CD8-positive, alpha-beta memory T cell (primary cell): ENCODE results near the gene HCN4. TPM values are rescaled to one million over a fixed set of nuclear protein-coding genes. Genes with fewer than 3 reads are reported as not detected.

Experiments
- CTCF ChIA-PET: fragments of 350-600 bp; sonication (Branson Sonifier 250); formaldehyde crosslinking; loops from one replicate; lab custom pipeline; 2021; ENCODE audit warnings: antibody characterized with exemption; lab: Charles Lee
- POLR2A ChIA-PET: fragments of 350-600 bp; sonication (Branson Sonifier 250); formaldehyde crosslinking; loops from one replicate; lab custom pipeline; 2021; ENCODE audit warnings: antibody characterized with exemption; lab: Charles Lee
- DNase-seq, 5 donors: peaks; one replicate each; pipeline versions ENCODE4 v3.0.0 to v3.0.0-alpha.2; 2020 to 2022; ENCODE audit warnings: mixed read lengths in 1 of 5
- H3K27ac ChIP-seq: one replicate; pipeline ENCODE4 v1.7.0; 2013; ENCODE audit warnings: low read depth, mild to moderate bottlenecking, low read length, moderate library complexity
- H3K27me3 ChIP-seq: 2 replicates; pipeline ENCODE4 v1.7.0; 2013; ENCODE audit warnings: low read length, mild to moderate bottlenecking; ENCODE audit not compliant: insufficient read depth, poor library complexity, severe bottlenecking
- H3K36me3 ChIP-seq: 2 replicates; pipeline ENCODE4 v1.7.0; 2013; ENCODE audit warnings: mild to moderate bottlenecking, low read length, moderate library complexity; ENCODE audit not compliant: insufficient read depth
- H3K4me1 ChIP-seq: 2 replicates; pipeline ENCODE4 v1.7.0; 2013; ENCODE audit warnings: mild to moderate bottlenecking, low read length, moderate library complexity; ENCODE audit not compliant: insufficient read depth
- H3K4me3 ChIP-seq: 2 replicates; pipeline ENCODE4 v1.7.0; 2013; ENCODE audit warnings: mild to moderate bottlenecking, low read length
- H3K9me3 ChIP-seq: 2 replicates; pipeline ENCODE4 v1.7.0; 2013; ENCODE audit warnings: mild to moderate bottlenecking, low read length
- H3K27ac Mint-ChIP-seq, 8 donors: one replicate each; pipeline ENCODE4 v1.8.0; 2020 to 2021; ENCODE audit warnings: mixed read lengths in 8 of 8, mild to moderate bottlenecking in 6 of 8, inconsistent platforms in 3 of 8, moderate library complexity in 3 of 8
- H3K27me3 Mint-ChIP-seq, 2 donors: one replicate each; pipeline ENCODE4 v1.8.0; 2020 to 2021; ENCODE audit warnings: mixed read lengths in 2 of 2, mild to moderate bottlenecking in 1 of 2, moderate library complexity in 1 of 2
- H3K36me3 Mint-ChIP-seq, 3 donors: one replicate each; pipeline ENCODE4 v1.8.0; 2020 to 2021; ENCODE audit warnings: mixed read lengths in 3 of 3, inconsistent platforms in 1 of 3, mild to moderate bottlenecking in 1 of 3
- H3K4me1 Mint-ChIP-seq, 3 donors: one replicate each; pipeline ENCODE4 v1.8.0; 2020 to 2021; ENCODE audit warnings: mixed read lengths in 3 of 3, inconsistent platforms in 1 of 3, mild to moderate bottlenecking in 1 of 3
- H3K4me3 Mint-ChIP-seq, 7 donors: one replicate each; pipeline ENCODE4 v1.8.0; 2020 to 2021; ENCODE audit warnings: mixed read lengths in 7 of 7, mild to moderate bottlenecking in 6 of 7, moderate library complexity in 4 of 7, inconsistent platforms in 2 of 7
- H3K9me3 Mint-ChIP-seq, 5 donors: one replicate each; pipeline ENCODE4 v1.8.0; 2020 to 2022; ENCODE audit warnings: mixed read lengths in 5 of 5, mild to moderate bottlenecking in 3 of 5, moderate library complexity in 2 of 5, inconsistent platforms in 1 of 5
- polyA plus RNA-seq: library from polyadenylated mRNA; unstranded; fragments of 300-500 nt; fragmentation: Illumina TruSeq; gene quantifications from one replicate; pipeline ENCODE4 v1.2.3, GENCODE V29; 2021
- total RNA-seq, 2 experiments: library from RNA; stranded (reverse); gene quantifications; one replicate each; pipeline ENCODE4 v1.2.3, GENCODE V29; 2021

HCN4 gene
- total and polyA plus RNA-seq, 3 experiments from 2014 or later = 0.02 TPM; not detected in 1

DNA sequence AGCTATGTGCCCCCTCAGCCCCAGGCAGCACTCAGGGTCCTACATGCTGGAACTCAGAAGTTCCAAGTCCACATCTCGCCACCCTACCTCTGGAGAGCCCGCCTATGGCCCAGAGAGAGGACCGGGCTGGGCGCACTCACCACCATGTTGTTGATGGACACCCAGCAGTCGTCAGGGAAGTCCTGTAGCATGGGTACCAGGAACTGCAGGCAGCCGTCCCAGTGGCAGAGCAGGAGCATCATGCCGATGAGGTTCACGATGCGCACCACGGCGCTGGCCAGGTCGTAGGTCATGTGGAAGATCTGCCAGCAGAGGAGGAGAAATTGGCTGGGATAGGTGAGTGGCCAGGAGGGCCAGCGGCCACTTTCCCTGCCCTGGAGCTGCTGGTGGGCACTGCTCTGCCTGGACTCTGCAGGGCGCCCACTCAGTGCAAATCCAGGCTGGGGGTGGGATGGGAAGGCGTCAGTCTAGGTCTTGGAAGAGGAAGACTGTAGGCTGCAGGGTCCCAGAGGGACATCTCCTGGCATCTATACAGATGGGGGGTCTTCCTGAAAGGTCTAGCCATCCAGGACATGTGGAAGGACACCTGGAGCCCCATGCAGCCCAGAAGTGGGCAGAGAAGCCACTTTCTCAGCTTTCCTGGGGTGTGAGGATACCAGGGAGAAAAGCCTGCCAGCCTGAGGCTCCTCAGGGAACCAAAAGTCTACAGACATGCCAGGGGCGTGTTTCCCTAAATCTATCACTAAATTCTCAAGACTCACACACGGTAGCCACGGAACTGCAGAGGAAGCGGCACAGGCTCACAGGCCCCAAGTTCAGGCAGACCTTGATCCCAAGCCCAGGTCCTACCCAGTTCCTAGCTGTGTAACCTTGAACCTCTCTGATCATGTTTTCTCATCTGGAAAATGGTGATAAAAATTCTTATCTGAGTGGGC, 36.5 kb downstream of the HCN4 start:
- Histone ChIP-seq H3K36me3 (no peaks in the 10 kb centered on the region), H3K4me3 (no peak overlapping the region), H3K27ac (no peak overlapping the region), H3K27me3 (no peaks in the 10 kb centered on the region), H3K4me1 (no peaks in the 10 kb centered on the region), H3K9me3 (no peaks in the 10 kb centered on the region)
- peaks cover 8% of the 10 kb centered on the region in 2 donors for H3K27me3 Mint-ChIP-seq
- no peak overlapping the region for H3K4me3 Mint-ChIP-seq
- no peaks in the 10 kb centered on the region for H3K36me3 Mint-ChIP-seq
- H3K9me3 Mint-ChIP-seq = no peaks in the 10 kb centered on the region
- CTCF ChIA-PET = no interaction called here
- no peaks in the 10 kb centered on the region for H3K4me1 Mint-ChIP-seq
- POLR2A ChIA-PET = no interaction called here
- no peak for DNase-seq
- no peak overlapping the region for H3K27ac Mint-ChIP-seq

- no peak overlapping the region for H3K4me3 ChIP-seq
- ChIA-PET CTCF (no interaction called here), POLR2A (no interaction called here)
- H3K9me3 Mint-ChIP-seq = no peaks in the 10 kb centered on the region
- peaks cover 2 to 7% of the 10 kb centered on the region in 2 donors for H3K27me3 Mint-ChIP-seq
- H3K27me3 ChIP-seq = no peaks in the 10 kb centered on the region
- no peak overlapping the region for H3K4me3 Mint-ChIP-seq
- H3K36me3 Mint-ChIP-seq = no peaks in the 10 kb centered on the region
- no peaks in the 10 kb centered on the region for H3K4me1 ChIP-seq
- no peak for DNase-seq
- no peak overlapping the region for H3K27ac ChIP-seq
- H3K4me1 Mint-ChIP-seq = no peaks in the 10 kb centered on the region
- no peaks in the 10 kb centered on the region for H3K9me3 ChIP-seq
- H3K27ac Mint-ChIP-seq = no peak overlapping the region
- no peaks in the 10 kb centered on the region for H3K36me3 ChIP-seq
Observed at GRCh38 chr15:73331501-73331900, 37.3 kb downstream of the HCN4 start.

GRCh38 chr15:73330206-73331051, 38.3 kb downstream of the HCN4 start:
- H3K27me3 ChIP-seq = no peaks in the 10 kb centered on the region
- H3K36me3 ChIP-seq = no peaks in the 10 kb centered on the region
- no peak for DNase-seq
- CTCF ChIA-PET = no interaction called here
- Mint-ChIP-seq H3K36me3 (no peaks in the 10 kb centered on the region), H3K27me3 (peaks cover 0 to 7% of the 10 kb centered on the region in 2 donors), H3K4me3 (no peak overlapping the region), H3K9me3 (no peaks in the 10 kb centered on the region), H3K27ac (no peak overlapping the region), H3K4me1 (peaks cover 0 to 4% (median 4%) of the 10 kb centered on the region in 3 donors)
- H3K4me3 ChIP-seq = no peak overlapping the region
- no peak overlapping the region for H3K27ac ChIP-seq
- POLR2A ChIA-PET = no interaction called here
- no peaks in the 10 kb centered on the region for H3K4me1 ChIP-seq
- no peaks in the 10 kb centered on the region for H3K9me3 ChIP-seq

DNA sequence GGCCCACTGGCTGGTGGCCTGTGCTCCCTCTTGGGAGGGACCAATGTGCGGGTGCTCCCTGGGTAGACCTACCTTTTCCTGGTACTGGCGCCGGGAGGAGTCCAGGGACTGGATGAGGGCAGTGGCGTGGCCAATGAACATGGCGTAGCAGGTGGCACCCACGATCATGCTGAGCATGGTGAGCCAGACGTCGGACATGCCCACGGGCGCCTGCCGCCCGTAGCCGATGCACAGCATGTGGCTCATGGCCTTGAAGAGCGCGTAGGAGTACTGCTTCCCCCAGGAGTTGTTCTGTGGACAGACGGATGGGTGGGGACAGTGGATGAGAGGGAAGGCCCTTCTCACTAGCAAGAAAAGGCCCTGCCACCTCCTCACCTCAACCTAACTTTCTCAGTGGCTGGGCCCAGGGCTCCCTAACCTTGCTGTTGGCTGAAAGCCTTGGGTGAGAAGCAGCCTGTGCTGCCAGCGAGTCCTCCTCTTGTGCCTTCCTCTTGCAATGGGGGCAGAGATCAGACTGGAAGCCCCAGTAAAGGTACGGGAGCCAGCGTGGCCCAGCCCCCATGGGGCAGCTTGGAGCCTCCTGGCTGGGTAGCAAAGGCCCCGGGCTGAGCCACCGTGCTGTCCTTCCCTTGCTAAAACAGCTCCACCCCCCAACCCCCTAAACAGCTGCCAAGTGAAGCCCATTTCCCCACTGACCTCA, 39.1 kb downstream of the HCN4 start:
- POLR2A ChIA-PET = no interaction called here
- peaks cover 0 to 9% of the 10 kb centered on the region in 2 donors for H3K27me3 Mint-ChIP-seq
- Histone ChIP-seq H3K9me3 (no peaks in the 10 kb centered on the region), H3K4me1 (no peaks in the 10 kb centered on the region), H3K36me3 (no peaks in the 10 kb centered on the region), H3K4me3 (no peak overlapping the region), H3K27me3 (no peaks in the 10 kb centered on the region), H3K27ac (no peak overlapping the region)
- CTCF ChIA-PET = no interaction called here
- no peaks in the 10 kb centered on the region for H3K9me3 Mint-ChIP-seq
- no peak overlapping the region for H3K4me3 Mint-ChIP-seq
- no peak for DNase-seq
- H3K27ac Mint-ChIP-seq = peak overlapping the region in 1 of 8 donors; percentile 33
- no peaks in the 10 kb centered on the region for H3K36me3 Mint-ChIP-seq
- H3K4me1 Mint-ChIP-seq = peaks cover 0 to 4% (median 4%) of the 10 kb centered on the region in 3 donors

DNA sequence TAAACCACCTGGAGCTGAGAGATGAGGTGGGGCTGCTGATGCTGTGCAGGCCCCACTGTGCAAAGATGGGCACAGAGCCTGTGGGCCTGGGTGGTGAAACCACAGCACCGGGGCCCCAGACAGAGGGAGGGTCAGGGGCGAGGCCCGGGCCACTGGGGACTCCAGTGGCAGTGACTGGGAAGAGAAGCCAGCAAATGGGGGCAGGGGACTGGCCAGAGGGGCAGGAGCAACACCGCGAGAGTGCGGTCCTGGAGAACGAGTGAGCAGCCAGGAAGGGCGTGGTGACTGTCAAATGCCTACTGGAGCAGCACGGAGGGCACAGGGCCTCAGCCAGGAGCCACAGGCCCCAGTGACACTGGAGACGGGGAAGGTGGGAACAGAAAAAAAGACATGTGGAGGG, 39.8 kb downstream of the HCN4 start:
- no peak for DNase-seq
- no peaks in the 10 kb centered on the region for H3K4me1 ChIP-seq
- ChIA-PET POLR2A (no interaction called here), CTCF (no interaction called here)
- Mint-ChIP-seq H3K27ac (peak overlapping the region in 1 of 8 donors; percentile 33), H3K27me3 (peaks cover 3 to 14% of the 10 kb centered on the region in 2 donors), H3K4me1 (peaks cover 0 to 4% (median 4%) of the 10 kb centered on the region in 3 donors), H3K9me3 (no peaks in the 10 kb centered on the region), H3K4me3 (no peak overlapping the region), H3K36me3 (no peaks in the 10 kb centered on the region)
- no peak overlapping the region for H3K27ac ChIP-seq
- no peaks in the 10 kb centered on the region for H3K27me3 ChIP-seq
- no peak overlapping the region for H3K4me3 ChIP-seq
- H3K9me3 ChIP-seq = no peaks in the 10 kb centered on the region
- no peaks in the 10 kb centered on the region for H3K36me3 ChIP-seq

GRCh38 chr15:73328149-73328820, 40.5 kb downstream of the HCN4 start:
- DNase-seq = no peak
- ChIA-PET POLR2A (no interaction called here), CTCF (no interaction called here)
- peak overlapping the region in 1 of 7 donors; percentile 75 for H3K4me3 Mint-ChIP-seq
- no peaks in the 10 kb centered on the region for H3K9me3 ChIP-seq
- no peak overlapping the region for H3K27ac ChIP-seq
- peaks cover 0 to 4% (median 4%) of the 10 kb centered on the region in 3 donors for H3K4me1 Mint-ChIP-seq
- H3K36me3 Mint-ChIP-seq = no peaks in the 10 kb centered on the region
- no peaks in the 10 kb centered on the region for H3K9me3 Mint-ChIP-seq
- H3K27me3 ChIP-seq = no peaks in the 10 kb centered on the region
- H3K4me3 ChIP-seq = no peak overlapping the region
- H3K27me3 Mint-ChIP-seq = peaks cover 3 to 17% of the 10 kb centered on the region in 2 donors
- no peaks in the 10 kb centered on the region for H3K4me1 ChIP-seq
- H3K27ac Mint-ChIP-seq = peak overlapping the region in 1 of 8 donors; percentile 30
- H3K36me3 ChIP-seq = no peaks in the 10 kb centered on the region

DNA sequence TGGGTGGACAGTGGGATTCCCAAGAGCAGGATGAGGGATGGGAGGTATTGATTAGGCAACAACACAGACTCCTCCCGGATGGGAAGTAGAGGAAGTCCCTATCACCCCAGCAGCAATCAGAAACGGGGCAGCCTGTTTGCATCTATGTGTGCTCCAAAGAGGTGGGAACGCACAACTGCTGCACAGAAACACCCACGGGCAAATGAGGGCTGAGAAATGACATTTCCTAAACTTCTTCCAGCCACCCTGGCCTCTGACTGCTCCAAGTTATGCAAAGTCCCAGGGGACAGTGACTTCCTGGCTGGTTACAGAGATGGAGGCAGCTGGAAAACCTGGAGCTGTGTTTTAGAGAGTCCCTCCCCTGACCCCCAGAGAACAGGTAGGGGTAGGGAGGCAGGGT, 42.6 kb downstream of the HCN4 start:
- ChIA-PET POLR2A (no interaction called here), CTCF (no interaction called here)
- Histone ChIP-seq H3K4me3 (no peak overlapping the region), H3K4me1 (no peaks in the 10 kb centered on the region), H3K9me3 (no peaks in the 10 kb centered on the region), H3K27ac (no peak overlapping the region), H3K27me3 (no peaks in the 10 kb centered on the region), H3K36me3 (no peaks in the 10 kb centered on the region)
- Mint-ChIP-seq H3K27ac (no peak overlapping the region), H3K4me1 (peaks cover 0 to 4% (median 4%) of the 10 kb centered on the region in 3 donors), H3K9me3 (no peaks in the 10 kb centered on the region), H3K36me3 (no peaks in the 10 kb centered on the region), H3K4me3 (no peak overlapping the region), H3K27me3 (peaks cover 10 to 18% of the 10 kb centered on the region in 2 donors)
- DNase-seq = no peak
